WTC11 (cell line): ENCODE data around the gene ZNF579. TPM values are rescaled to one million over a fixed set of nuclear protein-coding genes. Genes with fewer than 3 reads are reported as not detected.
"Not testable (repeated sequence)": the region's sequence is repeated elsewhere in the genome, so short reads cannot be mapped to it uniquely, and the experiment has no call there.

ENCODE experiments used
- ATAC-seq: fragments of 200-7000 bp; cut with Tn5 transposase; 2 replicates; pipeline ENCODE4 v1.10.0; 2021; ENCODE audit warnings: mild to moderate bottlenecking, moderate library complexity
- CTCF ChIA-PET: fragments of 300-600 bp; sonication (Branson Sonifier 250); formaldehyde crosslinking; loops from one replicate; lab custom pipeline; 2021; ENCODE audit warnings: antibody characterized with exemption; lab: Charles Lee
- POLR2A ChIA-PET: fragments of 350-600 bp; sonication (Branson Sonifier 250); formaldehyde crosslinking; loops from one replicate; lab custom pipeline; 2021; ENCODE audit warnings: antibody characterized with exemption; lab: Charles Lee
- DNase-seq: peaks from one replicate; pipeline ENCODE4 v3.0.0; 2021; ENCODE audit warnings: low spot score
- H3K27ac Mint-ChIP-seq: 2 replicates; pipeline ENCODE4 v1.8.0; 2021; ENCODE audit warnings: mixed read lengths
- H3K27me3 Mint-ChIP-seq: 2 replicates; pipeline ENCODE4 v1.8.0; 2021; ENCODE audit warnings: low read depth, mild to moderate bottlenecking, moderate library complexity, mixed read lengths
- H3K36me3 Mint-ChIP-seq: 2 replicates; pipeline ENCODE4 v1.8.0; 2021; ENCODE audit warnings: mixed read lengths
- H3K4me1 Mint-ChIP-seq: 2 replicates; pipeline ENCODE4 v1.8.0; 2022; ENCODE audit warnings: mixed read lengths
- H3K4me3 Mint-ChIP-seq: 2 replicates; pipeline ENCODE4 v1.8.0; 2021; ENCODE audit warnings: mild to moderate bottlenecking, moderate library complexity, mixed read lengths
- H3K9me3 Mint-ChIP-seq: 2 replicates; pipeline ENCODE4 v1.8.0; 2021; ENCODE audit warnings: mixed read lengths
- ATF2 ChIP-seq: sonication (generic); formaldehyde crosslinking; IDR thresholded peaks from 2 replicates; pipeline ENCODE4 v1.8.1; 2022; ENCODE audit warnings: low read depth, missing genetic modification reagents, borderline replicate concordance
- CBFB ChIP-seq: sonication (generic); formaldehyde crosslinking; IDR thresholded peaks from 2 replicates; pipeline ENCODE4 v1.8.1; 2022; ENCODE audit warnings: mild to moderate bottlenecking, low read depth, missing genetic modification reagents
- E2F5 ChIP-seq: sonication (generic); formaldehyde crosslinking; IDR thresholded peaks from 2 replicates; pipeline ENCODE4 v1.8.1; 2022; ENCODE audit warnings: mild to moderate bottlenecking, moderate library complexity, missing genetic modification reagents
- ESRRA ChIP-seq: sonication (generic); formaldehyde crosslinking; IDR thresholded peaks from 2 replicates; pipeline ENCODE4 v1.8.1; 2022; ENCODE audit warnings: mild to moderate bottlenecking, missing genetic modification reagents, borderline replicate concordance
- FOXP1 ChIP-seq: sonication (generic); formaldehyde crosslinking; IDR thresholded peaks from 2 replicates; pipeline ENCODE4 v1.8.0; 2022; ENCODE audit warnings: missing genetic modification reagents, mild to moderate bottlenecking, moderate library complexity, borderline replicate concordance
- HMGXB4 ChIP-seq: sonication (generic); formaldehyde crosslinking; IDR thresholded peaks from 2 replicates; pipeline ENCODE4 v1.8.1; 2023; ENCODE audit warnings: mild to moderate bottlenecking, moderate library complexity, missing genetic modification reagents
- JUN ChIP-seq: sonication (generic); formaldehyde crosslinking; IDR thresholded peaks from 2 replicates; pipeline ENCODE4 v1.8.0; 2023; ENCODE audit warnings: mild to moderate bottlenecking, missing genetic modification reagents
- RORB ChIP-seq: fragments of 250-450 bp; sonication (Bioruptor Pico); IDR thresholded peaks from 2 replicates; pipeline ENCODE4 v1.9.0; 2021; ENCODE audit warnings: mild to moderate bottlenecking
- SP1 ChIP-seq: sonication (generic); formaldehyde crosslinking; conservative IDR thresholded peaks from 2 replicates; pipeline ENCODE4 v1.8.1; 2022; ENCODE audit warnings: missing genetic modification reagents
- STAT6 ChIP-seq: sonication (generic); formaldehyde crosslinking; conservative IDR thresholded peaks from 2 replicates; pipeline ENCODE4 v1.8.1; 2023; ENCODE audit warnings: mild to moderate bottlenecking, low read depth, missing genetic modification reagents, moderate library complexity
- ZBTB43 ChIP-seq: sonication (generic); formaldehyde crosslinking; IDR thresholded peaks from 2 replicates; pipeline ENCODE4 v1.8.1; 2023; ENCODE audit warnings: mild to moderate bottlenecking, missing genetic modification reagents
- ZNF138 ChIP-seq: sonication (generic); formaldehyde crosslinking; conservative IDR thresholded peaks from 2 replicates; pipeline ENCODE4 v1.8.1; 2022; ENCODE audit warnings: mild to moderate bottlenecking, moderate library complexity, missing genetic modification reagents
- ZNF671 ChIP-seq: fragments of 250-450 bp; sonication (Bioruptor Pico); IDR thresholded peaks from 2 replicates; pipeline ENCODE4 v1.8.0; 2021; ENCODE audit warnings: mild to moderate bottlenecking
- ZSCAN18 ChIP-seq: fragments of 250-450 bp; sonication (Bioruptor Pico); IDR thresholded peaks from 2 replicates; pipeline ENCODE4 v2.1.2; 2022; ENCODE audit warnings: mild to moderate bottlenecking, moderate library complexity
- total RNA-seq: library from RNA; stranded (reverse); gene quantifications from 3 replicates; pipeline ENCODE4 v1.2.3, GENCODE V29; 2021

ZNF579 gene
- total RNA-seq, 1 experiment from 2014 or later = 30.0 TPM

GRCh38 chr19:55534280-55534679 lies 46.4 kb downstream of the ZNF579 start:
- H3K36me3 Mint-ChIP-seq, H3K9me3 Mint-ChIP-seq, ATAC-seq, H3K4me3 Mint-ChIP-seq, H3K27ac Mint-ChIP-seq, H3K27me3 Mint-ChIP-seq, POLR2A ChIA-PET, DNase-seq, H3K4me1 Mint-ChIP-seq: not testable (repeated sequence)
- CTCF ChIA-PET = interaction anchor here (1.2 to 2.9 kb wide), 3 partner anchors 66 to 98 kb away, joined by 3 to 11 read pairs (median 4); no protein-coding TSS in a partner anchor

GRCh38 chr19:55530996-55531395 lies 49.7 kb downstream of the ZNF579 start:
- CTCF ChIA-PET = no interaction called here
- H3K4me1 Mint-ChIP-seq = no peaks in the 10 kb centered on the region
- no peaks in the 10 kb centered on the region for H3K27me3 Mint-ChIP-seq
- POLR2A ChIA-PET = no interaction called here
- no peak overlapping the region for H3K4me3 Mint-ChIP-seq
- no peak for TF ChIP-seq ESRRA (CRISPR knock-in tag)
- TF ChIP-seq ATF2 (CRISPR knock-in tag) = no peak
- TF ChIP-seq ZNF138 (CRISPR knock-in tag) = no peak
- TF ChIP-seq SP1 = no peak
- TF ChIP-seq JUN = no peak
- no peak for TF ChIP-seq ZSCAN18 (CRISPR knock-in tag)
- no peak for TF ChIP-seq ZNF671 (CRISPR knock-in tag)
- TF ChIP-seq RORB (CRISPR knock-in tag) = no peak
- no peak for TF ChIP-seq FOXP1 (CRISPR knock-in tag)
- TF ChIP-seq CBFB = no peak
- TF ChIP-seq HMGXB4 = no peak
- no peak for TF ChIP-seq E2F5 (CRISPR knock-in tag)
- TF ChIP-seq ZBTB43 (CRISPR knock-in tag) = no peak
- no peak for TF ChIP-seq STAT6 (CRISPR knock-in tag)
- H3K27ac Mint-ChIP-seq = no peak overlapping the region
- no peaks in the 10 kb centered on the region for H3K9me3 Mint-ChIP-seq
- H3K36me3 Mint-ChIP-seq = no peaks in the 10 kb centered on the region
- ATAC-seq (no peak), DNase-seq (no peak)
